Measurements from ENCODE around the gene DHRSX. TPM values are rescaled to one million over a fixed set of nuclear protein-coding genes. Genes with fewer than 3 reads are reported as not detected.

DHRSX gene
- total and polyA plus RNA-seq, 2 of the 13 experiments (the other 11 are each of a cell fraction or from before 2014, with no cell fraction given): 15.5 to 24.3 TPM

DNA sequence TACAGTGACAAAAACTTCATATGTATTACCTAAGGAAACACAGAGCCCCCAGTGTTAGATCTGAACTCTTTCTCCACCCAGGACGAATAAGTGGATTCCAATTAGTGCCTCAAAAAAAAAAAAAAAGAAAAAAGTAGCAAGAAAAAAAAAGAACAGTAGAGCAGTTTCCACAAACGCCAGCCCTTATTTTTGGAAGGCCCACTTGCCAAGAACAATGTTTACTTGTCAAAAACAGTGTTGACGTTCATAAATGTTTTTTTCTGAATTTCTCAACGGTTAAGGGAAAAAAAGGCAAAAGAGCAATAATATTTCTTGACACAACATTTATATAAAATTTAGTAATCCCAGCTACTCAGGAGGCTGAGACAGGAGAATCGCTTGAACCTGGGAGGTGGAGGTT lies 38.7 kb downstream of the DHRSX start (continued):
- TF ChIP-seq, protein P1, sequence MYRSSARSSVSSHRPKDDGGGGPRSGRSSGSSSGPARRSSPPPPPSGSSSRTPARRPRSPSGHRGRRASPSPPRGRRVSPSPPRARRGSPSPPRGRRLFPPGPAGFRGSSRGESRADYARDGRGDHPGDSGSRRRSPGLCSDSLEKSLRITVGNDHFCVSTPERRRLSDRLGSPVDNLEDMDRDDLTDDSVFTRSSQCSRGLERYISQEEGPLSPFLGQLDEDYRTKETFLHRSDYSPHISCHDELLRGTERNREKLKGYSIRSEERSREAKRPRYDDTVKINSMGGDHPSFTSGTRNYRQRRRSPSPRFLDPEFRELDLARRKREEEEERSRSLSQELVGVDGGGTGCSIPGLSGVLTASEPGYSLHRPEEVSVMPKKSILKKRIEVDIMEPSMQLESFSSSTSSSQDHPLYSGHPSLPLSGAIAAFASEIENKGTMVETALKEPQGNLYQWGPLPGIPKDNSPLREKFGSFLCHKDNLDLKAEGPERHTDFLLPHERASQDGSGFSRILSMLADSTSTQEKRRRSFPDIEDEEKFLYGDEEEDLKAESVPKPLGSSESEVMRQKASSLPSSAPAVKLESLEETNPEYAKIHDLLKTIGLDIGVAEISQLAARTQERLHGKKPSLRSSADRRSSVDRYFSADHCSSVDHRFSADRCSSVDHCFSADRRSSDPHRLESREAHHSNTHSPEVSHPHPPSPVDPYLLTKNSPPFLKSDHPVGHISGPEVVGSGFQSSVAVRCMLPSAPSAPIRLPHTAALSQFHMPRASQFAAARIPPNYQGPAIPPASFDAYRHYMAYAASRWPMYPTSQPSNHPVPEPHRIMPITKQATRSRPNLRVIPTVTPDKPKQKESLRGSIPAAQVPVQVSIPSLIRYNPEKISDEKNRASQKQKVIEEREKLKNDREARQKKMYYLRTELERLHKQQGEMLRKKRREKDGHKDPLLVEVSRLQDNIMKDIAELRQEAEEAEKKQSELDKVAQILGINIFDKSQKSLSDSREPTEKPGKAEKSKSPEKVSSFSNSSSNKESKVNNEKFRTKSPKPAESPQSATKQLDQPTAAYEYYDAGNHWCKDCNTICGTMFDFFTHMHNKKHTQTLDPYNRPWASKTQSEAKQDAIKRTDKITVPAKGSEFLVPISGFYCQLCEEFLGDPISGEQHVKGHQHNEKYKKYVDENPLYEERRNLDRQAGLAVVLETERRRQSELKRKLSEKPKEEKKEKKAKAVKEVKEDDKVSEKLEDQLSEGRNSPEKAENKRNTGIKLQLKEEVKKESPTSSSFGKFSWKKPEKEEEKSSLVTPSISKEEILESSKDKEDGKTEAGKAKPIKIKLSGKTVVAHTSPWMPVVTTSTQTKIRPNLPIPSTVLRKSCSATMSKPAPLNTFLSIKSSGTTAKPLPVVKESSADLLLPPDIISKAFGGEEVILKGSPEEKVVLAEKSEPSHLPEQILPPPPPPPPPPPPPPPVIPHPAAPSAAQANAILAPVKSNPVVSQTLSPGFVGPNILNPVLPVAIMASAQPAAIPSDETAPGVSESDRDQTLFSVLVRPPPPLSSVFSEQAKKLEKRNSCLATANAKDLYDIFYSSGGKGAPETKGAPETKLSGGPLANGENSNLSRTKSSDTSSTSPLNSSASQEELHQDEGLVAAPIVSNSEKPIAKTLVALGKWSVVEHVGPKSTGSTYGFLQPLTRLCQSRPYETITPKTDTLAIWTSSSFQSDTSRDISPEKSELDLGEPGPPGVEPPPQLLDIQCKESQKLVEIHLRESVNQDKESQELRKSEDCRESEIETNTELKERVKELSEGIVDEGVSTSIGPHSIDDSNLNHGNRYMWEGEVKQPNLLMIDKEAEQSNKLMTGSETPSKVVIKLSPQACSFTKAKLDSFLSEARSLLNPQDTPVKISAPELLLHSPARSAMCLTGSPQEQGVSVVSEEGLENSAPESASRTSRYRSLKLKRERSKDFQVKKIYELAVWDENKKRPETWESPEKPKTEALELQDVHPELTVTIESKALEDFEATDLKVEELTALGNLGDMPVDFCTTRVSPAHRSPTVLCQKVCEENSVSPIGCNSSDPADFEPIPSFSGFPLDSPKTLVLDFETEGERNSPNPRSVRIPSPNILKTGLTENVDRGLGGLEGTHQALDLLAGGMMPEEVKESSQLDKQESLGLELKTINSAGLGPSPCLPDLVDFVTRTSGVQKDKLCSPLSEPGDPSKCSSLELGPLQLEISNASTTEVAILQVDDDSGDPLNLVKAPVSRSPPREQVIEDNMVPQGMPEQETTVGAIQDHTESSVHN (CRISPR knock-in tag; IDR thresholded peaks at IDR 0.05): no peak
- TF ChIP-seq, protein P2, sequence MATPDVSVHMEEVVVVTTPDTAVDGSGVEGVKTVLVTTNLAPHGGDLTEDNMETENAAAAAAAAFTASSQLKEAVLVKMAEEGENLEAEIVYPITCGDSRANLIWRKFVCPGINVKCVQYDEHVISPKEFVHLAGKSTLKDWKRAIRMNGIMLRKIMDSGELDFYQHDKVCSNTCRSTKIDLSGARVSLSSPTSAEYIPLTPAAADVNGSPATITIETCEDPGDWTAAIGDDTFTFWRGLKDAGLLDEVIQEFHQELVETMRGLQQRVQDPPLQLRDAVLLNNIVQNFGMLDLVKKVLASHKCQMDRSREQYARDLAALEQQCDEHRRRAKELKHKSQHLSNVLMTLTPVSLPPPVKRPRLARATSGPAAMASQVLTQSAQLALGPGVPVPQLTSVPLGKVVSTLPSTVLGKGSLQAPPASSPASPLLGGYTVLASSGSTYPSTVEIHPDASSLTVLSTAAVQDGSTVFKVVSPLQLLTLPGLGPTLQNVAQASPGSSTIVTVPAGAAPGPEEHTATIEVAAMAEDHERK (CRISPR knock-in tag; IDR thresholded peaks at IDR 0.05; ENCODE audit: low read depth): no peak
- no peak for TF ChIP-seq ZNF30 (CRISPR knock-in tag; IDR thresholded peaks at IDR 0.05)
- no peak for TF ChIP-seq CENPX (CRISPR knock-in tag; IDR thresholded peaks at IDR 0.05)

All from HepG2 (cell line).